Calu3 (cell line): ENCODE data around the gene RPS4Y1. TPM values are rescaled to one million over a fixed set of nuclear protein-coding genes. Genes with fewer than 3 reads are reported as not detected.

Source experiments
- BruUV-seq: library from RNA; stranded (reverse); fragments of 400-500 nt; replicated peaks from 2 replicates; lab custom pipeline; 2021; lab: Mats Ljungman, UMichigan
- CTCF ChIA-PET: fragments of 300-600 bp; sonication (Branson Sonifier 250); formaldehyde crosslinking; loops from one replicate; lab custom pipeline; 2022; ENCODE audit warnings: antibody characterized with exemption; lab: Charles Lee
- DNase-seq: peaks from one replicate; pipeline ENCODE4 v3.0.0; 2022
- H3K27ac Mint-ChIP-seq: one replicate; pipeline ENCODE4 v1.8.0; 2022; ENCODE audit warnings: mixed read lengths; ENCODE audit not compliant: unreplicated experiment
- H3K27me3 Mint-ChIP-seq: one replicate; pipeline ENCODE4 v1.8.0; 2022; ENCODE audit warnings: mixed read lengths; ENCODE audit not compliant: unreplicated experiment
- H3K36me3 Mint-ChIP-seq: one replicate; pipeline ENCODE4 v1.8.0; 2022; ENCODE audit warnings: mild to moderate bottlenecking, moderate library complexity, mixed read lengths; ENCODE audit not compliant: insufficient read depth, unreplicated experiment
- H3K4me1 Mint-ChIP-seq: one replicate; pipeline ENCODE4 v1.8.0; 2022; ENCODE audit warnings: mild to moderate bottlenecking, low read depth, mixed read lengths; ENCODE audit not compliant: unreplicated experiment
- H3K4me3 Mint-ChIP-seq: one replicate; pipeline ENCODE4 v1.8.0; 2022; ENCODE audit warnings: mild to moderate bottlenecking, low read depth, moderate library complexity, mixed read lengths; ENCODE audit not compliant: unreplicated experiment
- H3K9me3 Mint-ChIP-seq: one replicate; pipeline ENCODE4 v1.8.0; 2022; ENCODE audit warnings: low read depth, mixed read lengths; ENCODE audit not compliant: unreplicated experiment
- CTCF ChIP-seq: fragments of 200-600 bp; IDR thresholded peaks from one replicate; pipeline ENCODE4 v1.8.0; 2022; ENCODE audit warnings: antibody characterized with exemption; ENCODE audit not compliant: unreplicated experiment
- intact Hi-C: fragments of 100-400 bp; cut with micrococcal nuclease; formaldehyde crosslinking; loops from one replicate; pipeline ENCODE4 v1.10.0; 2022; ENCODE audit not compliant: unreplicated experiment
- total RNA-seq: library from RNA; stranded (reverse); gene quantifications from 2 replicates; pipeline ENCODE4 v1.2.3, GENCODE V29; 2022

RPS4Y1 gene
- total RNA-seq, 1 experiment from 2014 or later, result not detected

- H3K4me3 Mint-ChIP-seq, result no peak overlapping the region
- intact Hi-C loops, result no loop called here
- CTCF ChIA-PET, result no interaction called here
- TF ChIP-seq CTCF, result no peak
- H3K36me3 Mint-ChIP-seq, result no peaks in the 10 kb centered on the region
- no peak for DNase-seq
- H3K4me1 Mint-ChIP-seq, result no peaks in the 10 kb centered on the region
- H3K27me3 Mint-ChIP-seq, result no peaks in the 10 kb centered on the region
- H3K9me3 Mint-ChIP-seq, result no peaks in the 10 kb centered on the region
- H3K27ac Mint-ChIP-seq, result no peak overlapping the region
- no TSS peak for BruUV-seq
Observed at GRCh38 chrY:2824471-2824870, 16.9 kb upstream of the RPS4Y1 start.

- DNase-seq, result no peak
- Mint-ChIP-seq H3K4me1 (no peaks in the 10 kb centered on the region), H3K27me3 (no peaks in the 10 kb centered on the region), H3K36me3 (no peaks in the 10 kb centered on the region), H3K4me3 (no peak overlapping the region), H3K27ac (no peak overlapping the region), H3K9me3 (no peaks in the 10 kb centered on the region)
- no TSS peak for BruUV-seq
- no peak for TF ChIP-seq CTCF
- CTCF ChIA-PET, result no interaction called here
- intact Hi-C loops, result no loop called here
Observed at GRCh38 chrY:2828497-2828896, 12.9 kb upstream of the RPS4Y1 start.

- Mint-ChIP-seq H3K27ac (no peak overlapping the region), H3K4me1 (no peaks in the 10 kb centered on the region), H3K27me3 (no peaks in the 10 kb centered on the region), H3K9me3 (no peaks in the 10 kb centered on the region), H3K36me3 (no peaks in the 10 kb centered on the region), H3K4me3 (no peak overlapping the region)
- DNase-seq, result no peak
- TF ChIP-seq CTCF, result no peak
- no TSS peak for BruUV-seq
- CTCF ChIA-PET, result no interaction called here
- intact Hi-C loops, result no loop called here
Observed at GRCh38 chrY:2835230-2835629, 6.2 kb upstream of the RPS4Y1 start.

- Mint-ChIP-seq H3K4me3 (no peak overlapping the region), H3K27ac (no peak overlapping the region), H3K9me3 (no peaks in the 10 kb centered on the region), H3K36me3 (no peaks in the 10 kb centered on the region), H3K4me1 (no peaks in the 10 kb centered on the region), H3K27me3 (no peaks in the 10 kb centered on the region)
- no TSS peak for BruUV-seq
- TF ChIP-seq CTCF, result no peak
- intact Hi-C loops, result no loop called here
- no peak for DNase-seq
- CTCF ChIA-PET, result no interaction called here
Observed at GRCh38 chrY:2837078-2837477, 4.3 kb upstream of the RPS4Y1 start.
